Measurements from ENCODE around the gene NLRP6. TPM values are rescaled to one million over a fixed set of nuclear protein-coding genes. Genes with fewer than 3 reads are reported as not detected.

Gene NLRP6
- total and polyA plus RNA-seq, 7 donors = 0.33 to 3.3 (median 2.1) TPM; not detected in 3

- no peaks in the 10 kb centered on the region for H3K36me3 ChIP-seq
- 38 to 40% methylated on average over 26 of the region's 26 CpGs for WGBS, 2 donors
- H3K27ac ChIP-seq = no peak overlapping the region
- H3K9me3 ChIP-seq = no peaks in the 10 kb centered on the region
- peaks cover 46 to 85% (median 71%) of the 10 kb centered on the region in 3 donors for H3K27me3 ChIP-seq
- DNase-seq = no peak
- peaks cover 0 to 31% (median 26%) of the 10 kb centered on the region in 4 donors for H3K4me1 ChIP-seq
- no peak overlapping the region for H3K4me3 ChIP-seq
- no peak for TF ChIP-seq POLR2AphosphoS5 (IDR thresholded peaks at IDR 0.05)
- TF ChIP-seq EP300 (IDR thresholded peaks at IDR 0.05) = no peak
- no peak for TF ChIP-seq CTCF (IDR thresholded peaks at IDR 0.05)
- TF ChIP-seq POLR2A (IDR thresholded peaks at IDR 0.05) = no peak
- intact Hi-C loops (cut with DNase I) = no loop called here
Observed at GRCh38 chr11:281486-282161, 3.4 kb downstream of the NLRP6 start.

- Histone ChIP-seq H3K27me3 (peaks cover 46 to 88% (median 71%) of the 10 kb centered on the region in 3 donors), H3K4me1 (peaks cover 0 to 31% (median 26%) of the 10 kb centered on the region in 4 donors), H3K36me3 (no peaks in the 10 kb centered on the region), H3K9me3 (no peaks in the 10 kb centered on the region), H3K27ac (no peak overlapping the region), H3K4me3 (no peak overlapping the region)
- WGBS, 2 donors = 58 to 73% methylated on average over 4 of the region's 4 CpGs
- DNase-seq = peak; percentile 56
- no peak for TF ChIP-seq POLR2A (IDR thresholded peaks at IDR 0.05)
- no peak for TF ChIP-seq CTCF (IDR thresholded peaks at IDR 0.05)
- no peak for TF ChIP-seq EP300 (IDR thresholded peaks at IDR 0.05)
- no peak for TF ChIP-seq POLR2AphosphoS5 (IDR thresholded peaks at IDR 0.05)
- intact Hi-C loops (cut with DNase I) = no loop called here
Observed at GRCh38 chr11:282171-282570, 4.0 kb downstream of the NLRP6 start.

GRCh38 chr11:282630-283360 lies 4.6 kb downstream of the NLRP6 start:
- no peak overlapping the region for H3K4me3 ChIP-seq
- no peaks in the 10 kb centered on the region for H3K36me3 ChIP-seq
- no peaks in the 10 kb centered on the region for H3K9me3 ChIP-seq
- WGBS, 2 donors = 69 to 72% methylated on average over 13 of the region's 13 CpGs
- H3K27ac ChIP-seq = no peak overlapping the region
- intact Hi-C loops (cut with DNase I) = no loop called here
- peaks cover 0 to 32% (median 27%) of the 10 kb centered on the region in 4 donors for H3K4me1 ChIP-seq
- TF ChIP-seq EP300 (IDR thresholded peaks at IDR 0.05) (no peak), CTCF (IDR thresholded peaks at IDR 0.05) (no peak), POLR2AphosphoS5 (IDR thresholded peaks at IDR 0.05) (no peak), POLR2A (IDR thresholded peaks at IDR 0.05) (no peak)
- DNase-seq = no peak
- H3K27me3 ChIP-seq = peaks cover 46 to 90% (median 71%) of the 10 kb centered on the region in 3 donors

GRCh38 chr11:283405-284104 lies 5.3 kb downstream of the NLRP6 start:
- no peak for TF ChIP-seq POLR2AphosphoS5 (IDR thresholded peaks at IDR 0.05)
- intact Hi-C loops (cut with DNase I) = no loop called here
- Histone ChIP-seq H3K27ac (no peak overlapping the region), H3K36me3 (no peaks in the 10 kb centered on the region), H3K9me3 (no peaks in the 10 kb centered on the region), H3K4me1 (peaks cover 0 to 40% (median 33%) of the 10 kb centered on the region in 4 donors), H3K27me3 (peaks cover 43 to 90% (median 65%) of the 10 kb centered on the region in 3 donors), H3K4me3 (no peak overlapping the region)
- WGBS, 2 donors = 87 to 88% methylated on average over 23 of the region's 23 CpGs
- no peak for DNase-seq
